HG02943 (cell line): Measurements from ENCODE around the gene MUC6.

Experiments used
- ATAC-seq: cut with Tn5 transposase; IDR thresholded peaks from one replicate; pipeline ENCODE4 v1.9.1; 2021; ENCODE audit warnings: mild to moderate bottlenecking, low read depth, moderate library complexity; ENCODE audit not compliant: unreplicated experiment

MUC6 gene

DNA sequence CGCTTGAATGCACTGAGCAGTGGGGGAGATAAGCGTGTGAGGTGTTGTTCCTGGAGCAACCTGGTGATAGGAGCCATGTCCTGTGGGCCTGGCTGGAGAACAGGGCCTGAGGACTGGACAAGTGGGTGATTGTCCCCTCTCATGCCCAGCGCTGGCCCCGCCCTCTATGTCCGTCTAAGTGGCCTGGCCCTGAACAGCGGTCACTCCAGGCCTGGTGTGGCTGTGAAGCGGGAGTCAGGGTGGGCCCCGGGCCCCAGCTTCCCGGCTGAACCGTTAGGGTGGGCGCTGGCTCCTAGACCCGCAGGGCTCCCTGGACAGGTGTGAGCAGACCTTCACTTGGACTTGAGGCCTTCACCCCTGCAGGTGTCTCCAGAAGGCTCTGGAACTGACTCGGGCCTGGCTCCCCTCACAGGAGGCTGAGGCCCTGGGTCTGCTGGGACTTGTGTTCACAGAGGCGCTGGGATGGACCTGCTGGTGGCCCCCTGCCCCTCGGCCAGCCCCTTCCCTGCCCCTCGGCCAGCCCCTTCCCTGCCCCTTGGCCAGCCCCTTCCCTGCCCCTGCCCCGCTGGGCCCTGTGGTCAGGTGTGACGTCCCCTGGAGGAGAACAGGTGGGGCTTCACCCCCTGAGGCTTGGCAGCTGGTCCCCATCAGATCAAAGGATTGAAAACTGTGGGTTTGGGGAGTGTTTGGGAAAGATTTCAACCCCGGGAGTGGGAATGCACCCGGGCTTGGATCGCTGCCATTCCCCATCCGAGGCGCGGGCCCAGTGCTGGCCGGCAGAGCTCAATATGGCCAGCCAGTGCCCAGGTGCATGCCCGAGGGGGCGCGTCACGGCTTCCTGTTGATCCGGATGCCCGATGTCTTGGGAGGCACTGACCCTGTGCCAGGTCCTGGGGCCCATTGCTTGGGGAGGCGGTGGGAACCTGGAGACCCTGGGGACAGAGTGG lies 3.2 kb upstream of the MUC6 start:
- no peak for ATAC-seq

GRCh38 chr11:1038921-1039320 lies 2.4 kb upstream of the MUC6 start:
- ATAC-seq, result no peak

- ATAC-seq, result no peak
Observed at GRCh38 chr11:1038361-1038760, 1.8 kb upstream of the MUC6 start.

- no peak for ATAC-seq
Observed at GRCh38 chr11:1037506-1038055, 1.1 kb upstream of the MUC6 start.

DNA sequence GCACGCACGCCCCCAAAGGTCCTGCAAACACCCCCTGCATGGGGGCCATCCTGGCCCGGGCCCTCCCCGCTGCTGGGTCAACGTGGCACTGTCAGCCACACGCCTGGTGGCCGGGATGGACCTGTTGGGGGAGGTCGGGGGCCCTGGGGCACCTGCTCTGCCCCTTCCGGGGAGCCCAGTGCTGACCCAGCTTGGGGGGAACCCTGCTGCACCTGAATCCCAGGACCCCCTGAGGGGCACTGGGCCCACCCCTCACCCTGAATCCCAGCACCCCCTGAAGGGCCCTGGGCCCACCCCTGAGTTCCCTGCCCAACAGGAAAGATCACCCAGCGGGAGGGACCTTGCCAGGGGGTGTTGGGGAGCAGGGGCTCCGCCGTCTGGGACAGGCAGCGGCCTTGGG lies 413 bp upstream of the MUC6 start:
- ATAC-seq, result no peak

- ATAC-seq, result no peak
Observed at GRCh38 chr11:1035577-1036283, 788 bp downstream of the MUC6 start.

DNA sequence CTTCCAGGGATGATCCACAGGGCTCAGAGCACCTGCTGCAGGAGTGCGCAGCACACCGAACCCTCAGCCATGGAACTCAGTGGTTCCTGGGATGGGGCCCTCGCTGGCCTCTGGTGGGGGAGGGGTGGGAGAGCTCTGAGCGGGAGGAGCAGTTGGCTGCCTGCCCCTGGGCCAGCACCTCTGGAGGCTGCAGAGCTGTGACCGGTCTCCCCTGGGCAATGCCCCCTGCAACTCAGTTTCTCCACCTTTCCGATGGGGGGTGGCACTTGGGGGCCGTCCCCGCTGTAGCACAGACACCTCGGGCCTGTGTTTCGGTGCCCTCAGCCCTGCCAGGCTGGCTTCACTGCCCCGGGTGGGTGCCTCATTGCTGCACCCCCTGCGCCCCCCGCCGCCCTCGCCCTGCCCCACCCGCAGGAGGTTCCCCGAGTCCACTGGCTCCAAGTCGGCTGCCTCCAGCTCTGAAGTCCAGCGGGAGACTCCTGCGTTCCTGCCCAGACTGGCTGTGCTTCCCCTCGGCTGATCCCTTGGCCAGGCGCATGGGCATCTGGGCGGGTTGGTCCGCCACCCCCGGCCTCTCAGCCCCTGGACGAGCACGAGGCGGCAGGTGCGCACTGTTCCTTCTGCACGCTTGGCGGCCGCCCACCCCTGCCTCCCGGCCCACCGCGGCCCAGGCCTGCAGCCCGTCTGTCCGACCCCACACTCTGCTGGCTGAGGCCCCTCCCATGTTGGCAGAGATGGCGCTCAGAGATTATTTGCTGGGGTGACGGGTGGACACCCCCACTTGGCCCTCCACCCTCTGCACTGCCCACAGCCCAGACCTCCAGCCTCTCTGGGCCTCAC lies 1.8 kb downstream of the MUC6 start:
- ATAC-seq, result no peak

- no peak for ATAC-seq
Observed at GRCh38 chr11:1034001-1034400, 2.5 kb downstream of the MUC6 start.

DNA sequence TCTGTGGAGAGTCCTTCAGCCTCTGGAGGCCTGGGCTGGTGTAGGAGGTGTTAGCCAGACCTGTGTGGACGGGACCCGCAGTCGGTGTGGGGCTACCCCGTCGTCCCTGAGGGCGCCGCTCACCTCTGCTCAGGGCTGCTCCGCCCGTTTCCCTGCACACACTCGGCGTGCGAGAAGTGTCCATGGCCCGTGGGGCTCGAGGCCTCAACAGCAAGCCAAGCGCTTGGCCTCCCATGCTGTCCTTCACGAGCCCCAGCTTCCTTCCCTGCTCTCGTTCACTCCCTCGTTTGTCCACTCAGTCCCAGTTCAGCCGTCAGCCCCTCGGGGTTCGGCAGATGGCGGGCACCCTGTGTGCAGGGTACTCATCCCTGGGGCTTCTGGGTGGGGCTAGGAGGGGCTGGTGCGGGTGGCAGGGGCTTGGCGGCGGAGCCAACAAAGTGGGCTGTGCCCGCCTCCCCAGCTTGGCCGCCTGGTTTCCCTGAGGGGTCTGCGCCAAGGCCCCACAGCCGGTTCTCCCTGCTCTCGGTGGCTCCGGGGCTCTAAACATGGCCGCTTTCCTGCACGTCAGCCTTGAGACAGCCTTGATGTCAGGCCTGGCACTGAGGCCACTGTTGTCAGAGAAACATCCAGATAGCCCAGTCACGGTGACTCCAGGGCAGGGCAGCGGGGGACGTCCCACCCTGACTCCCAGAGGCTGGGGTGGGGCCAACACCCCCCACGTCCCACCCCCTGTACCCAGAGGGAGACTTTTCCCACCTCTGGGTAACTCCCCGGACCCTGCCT lies 3.3 kb downstream of the MUC6 start:
- no peak for ATAC-seq

DNA sequence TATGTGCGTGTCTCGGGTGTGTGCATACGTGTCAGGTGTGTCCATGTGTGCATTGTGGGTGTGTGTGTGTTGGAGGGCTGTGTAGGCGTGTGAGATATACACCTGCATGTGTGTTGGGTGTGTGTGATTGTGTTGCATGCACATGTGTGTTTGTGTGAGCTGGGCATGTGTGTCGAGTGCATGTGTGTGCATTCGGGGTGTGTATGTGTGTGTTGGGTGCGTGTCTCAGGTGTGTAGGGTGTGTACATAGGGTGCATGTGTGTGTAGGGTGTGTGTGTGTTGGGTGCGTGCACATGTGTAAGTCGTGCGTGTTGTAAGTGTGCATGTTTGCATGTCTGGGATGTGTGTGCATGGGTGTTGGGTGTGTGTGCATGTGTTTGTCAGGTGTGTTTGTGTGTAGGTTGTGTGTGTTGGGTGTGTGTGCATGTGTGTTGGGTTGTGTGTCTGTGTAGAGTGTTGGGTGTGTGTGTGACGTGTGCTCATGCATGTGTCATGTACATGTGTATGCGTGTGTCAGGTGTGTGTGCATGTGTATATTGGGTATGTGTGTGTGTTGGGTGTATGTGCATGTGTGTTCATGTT lies 4.1 kb downstream of the MUC6 start:
- ATAC-seq, result no peak

- ATAC-seq, result no peak
Observed at GRCh38 chr11:1031121-1031899, 5.2 kb downstream of the MUC6 start.

DNA sequence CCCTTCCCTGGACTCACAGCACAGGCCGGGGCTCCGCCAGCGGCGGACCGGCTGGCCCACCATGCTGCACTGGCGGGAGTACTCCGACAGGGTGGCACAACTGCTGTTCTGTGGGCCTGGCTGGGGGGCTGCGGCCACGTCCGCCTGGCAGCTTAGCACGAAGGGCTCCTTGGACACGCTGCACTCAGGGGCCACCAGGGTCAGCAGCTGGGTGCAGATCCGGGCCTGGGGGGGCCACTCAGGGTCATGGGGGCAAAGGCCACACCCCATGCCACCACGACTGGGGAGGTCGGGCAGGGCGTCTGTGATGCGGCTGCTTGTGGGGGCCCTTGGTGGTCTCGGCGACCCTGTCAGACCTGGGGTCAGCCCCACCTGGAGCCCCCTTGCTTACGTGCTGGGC lies 6.0 kb downstream of the MUC6 start:
- no peak for ATAC-seq

GRCh38 chr11:1030086-1030485 lies 6.4 kb downstream of the MUC6 start:
- no peak for ATAC-seq

- ATAC-seq, result no peak
Observed at GRCh38 chr11:1029654-1030053, 6.9 kb downstream of the MUC6 start.

GRCh38 chr11:1029051-1029450 lies 7.5 kb downstream of the MUC6 start:
- ATAC-seq, result no peak

- no peak for ATAC-seq
Observed at GRCh38 chr11:1028616-1029015, 7.9 kb downstream of the MUC6 start.

DNA sequence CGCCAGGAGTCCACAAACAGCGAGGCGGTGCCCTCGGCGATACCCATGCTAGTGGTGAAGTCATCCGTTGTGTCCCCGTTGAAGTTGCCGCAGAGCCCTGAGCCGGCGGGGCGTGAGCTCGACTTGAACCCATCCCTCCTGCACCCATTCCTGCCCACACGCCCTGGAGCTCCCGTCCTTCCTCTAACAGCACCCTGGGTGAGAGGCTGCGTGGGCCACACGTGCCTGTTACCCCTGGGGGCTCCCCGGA lies 8.3 kb downstream of the MUC6 start:
- no peak for ATAC-seq

DNA sequence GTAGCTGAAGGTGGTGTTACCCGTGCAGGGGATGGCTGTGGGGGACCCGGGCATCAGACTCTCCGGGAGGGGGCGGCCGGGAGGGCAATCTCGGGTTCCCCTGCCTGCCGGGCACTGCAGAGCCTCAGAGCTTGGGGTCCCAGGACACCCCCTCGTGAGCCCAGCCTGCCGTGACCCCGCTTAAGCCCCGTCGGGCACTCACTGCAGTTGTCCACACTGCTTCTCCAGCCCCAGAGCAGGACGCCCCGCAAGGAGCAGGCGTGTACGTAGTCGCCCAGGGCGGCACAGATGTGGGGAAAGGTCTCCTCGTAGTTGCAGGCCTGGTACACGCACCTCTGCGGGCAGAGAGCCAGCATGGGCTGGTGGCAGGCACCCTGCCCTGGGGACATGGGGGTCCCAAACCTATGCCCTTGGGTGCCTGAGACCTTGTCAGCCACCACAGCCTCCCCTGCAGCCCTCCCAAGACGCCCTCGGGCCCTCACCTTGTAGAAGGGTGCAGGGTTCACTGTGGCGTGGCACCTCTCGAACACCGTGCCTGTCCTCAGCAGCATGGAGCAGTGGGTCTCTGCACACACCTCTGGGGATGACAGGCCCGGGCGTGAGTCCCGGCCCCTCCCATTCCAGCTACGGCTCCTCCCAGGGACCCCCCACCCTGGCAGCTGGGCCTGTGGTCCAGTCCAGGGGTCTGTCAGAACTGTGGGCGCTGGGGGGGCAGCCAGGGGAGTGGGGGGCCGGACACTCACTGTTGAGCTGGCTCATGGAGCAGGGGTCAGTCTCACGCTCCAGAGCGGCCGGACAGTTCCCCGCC lies 8.8 kb downstream of the MUC6 start:
- ATAC-seq, result no peak
